Measurements from ENCODE around the gene AKT2.
"Not testable (repeated sequence)": the region's sequence is repeated elsewhere in the genome, so short reads cannot be mapped to it uniquely, and the experiment has no call there.

Gene AKT2

GRCh38 chr19:40284501-40285352 lies at the start of gene AKT2:
TSS of gene AKT2 (minus strand) at chr19:40285345. CDS start at chr19:40265267, 20,078 bp downstream.
- peak; percentile 58 for DNase-seq

- DNase-seq, result not testable (repeated sequence)
These were observed 47.9 kb upstream of the AKT2 start for GRCh38 chr19:40333083-40333482.

GRCh38 chr19:40332669-40333068 lies 47.5 kb upstream of the AKT2 start:
- DNase-seq, result no peak

GRCh38 chr19:40331052-40331451 lies 45.9 kb upstream of the AKT2 start:
- DNase-seq, result no peak

GRCh38 chr19:40326201-40326600 lies 41.1 kb upstream of the AKT2 start:
- DNase-seq, result no peak

GRCh38 chr19:40323705-40324104 lies 38.6 kb upstream of the AKT2 start:
- DNase-seq, result no peak

GRCh38 chr19:40322951-40323615 lies 37.9 kb upstream of the AKT2 start:
- no peak for DNase-seq

GRCh38 chr19:40322271-40322610 lies 37.1 kb upstream of the AKT2 start:
- no peak for DNase-seq

- no peak for DNase-seq
These were observed 36.6 kb upstream of the AKT2 start for GRCh38 chr19:40321566-40322270.

GRCh38 chr19:40321076-40321475 lies 35.9 kb upstream of the AKT2 start:
- no peak for DNase-seq

GRCh38 chr19:40320558-40320935 lies 35.4 kb upstream of the AKT2 start:
- no peak for DNase-seq

- DNase-seq, result no peak
These were observed 32.2 kb upstream of the AKT2 start for GRCh38 chr19:40317338-40317737.

- DNase-seq, result no peak
These were observed 30.8 kb upstream of the AKT2 start for GRCh38 chr19:40315812-40316470.

GRCh38 chr19:40314656-40315055 lies 29.5 kb upstream of the AKT2 start:
- no peak for DNase-seq

GRCh38 chr19:40313229-40313983 lies 28.3 kb upstream of the AKT2 start:
- DNase-seq, result no peak

- DNase-seq, result no peak
These were observed 27.4 kb upstream of the AKT2 start for GRCh38 chr19:40312533-40312932.

- DNase-seq, result no peak
These were observed 24.5 kb upstream of the AKT2 start for GRCh38 chr19:40309666-40310065.

- peak; percentile 84 for DNase-seq
These were observed 20.3 kb upstream of the AKT2 start for GRCh38 chr19:40305403-40305802.

- no peak for DNase-seq
These were observed 19.2 kb upstream of the AKT2 start for GRCh38 chr19:40304306-40304705.

- no peak for DNase-seq
These were observed 18.6 kb upstream of the AKT2 start for GRCh38 chr19:40303765-40304164.

- DNase-seq, result no peak
These were observed 17.3 kb upstream of the AKT2 start for GRCh38 chr19:40302224-40303011.

GRCh38 chr19:40300668-40301067 lies 15.5 kb upstream of the AKT2 start:
- DNase-seq, result no peak
